ENCODE data around the gene DOCK10.

DOCK10 gene

GRCh38 chr2:224729435-224729834, 312.8 kb downstream of the DOCK10 start:
- TF ChIP-seq, protein P1, sequence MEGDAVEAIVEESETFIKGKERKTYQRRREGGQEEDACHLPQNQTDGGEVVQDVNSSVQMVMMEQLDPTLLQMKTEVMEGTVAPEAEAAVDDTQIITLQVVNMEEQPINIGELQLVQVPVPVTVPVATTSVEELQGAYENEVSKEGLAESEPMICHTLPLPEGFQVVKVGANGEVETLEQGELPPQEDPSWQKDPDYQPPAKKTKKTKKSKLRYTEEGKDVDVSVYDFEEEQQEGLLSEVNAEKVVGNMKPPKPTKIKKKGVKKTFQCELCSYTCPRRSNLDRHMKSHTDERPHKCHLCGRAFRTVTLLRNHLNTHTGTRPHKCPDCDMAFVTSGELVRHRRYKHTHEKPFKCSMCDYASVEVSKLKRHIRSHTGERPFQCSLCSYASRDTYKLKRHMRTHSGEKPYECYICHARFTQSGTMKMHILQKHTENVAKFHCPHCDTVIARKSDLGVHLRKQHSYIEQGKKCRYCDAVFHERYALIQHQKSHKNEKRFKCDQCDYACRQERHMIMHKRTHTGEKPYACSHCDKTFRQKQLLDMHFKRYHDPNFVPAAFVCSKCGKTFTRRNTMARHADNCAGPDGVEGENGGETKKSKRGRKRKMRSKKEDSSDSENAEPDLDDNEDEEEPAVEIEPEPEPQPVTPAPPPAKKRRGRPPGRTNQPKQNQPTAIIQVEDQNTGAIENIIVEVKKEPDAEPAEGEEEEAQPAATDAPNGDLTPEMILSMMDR (IDR thresholded peaks at IDR 0.05), result no peak
- Histone ChIP-seq H3K27me3 (no peaks in the 10 kb centered on the region), H3K27ac (no peak overlapping the region), H3K36me3 (no peaks in the 10 kb centered on the region), H3K4me3 (ENCODE audit: low read depth in 1 of 2, low read length in 1 of 2) (no peak overlapping the region), H3K4me1 (ENCODE audit: control insufficient read depth in 1 of 2, insufficient read depth in 1 of 2, low read depth in 1 of 2, low read length in 1 of 2) (no peaks in the 10 kb centered on the region), H3K9me3 (no peaks in the 10 kb centered on the region)

DNA sequence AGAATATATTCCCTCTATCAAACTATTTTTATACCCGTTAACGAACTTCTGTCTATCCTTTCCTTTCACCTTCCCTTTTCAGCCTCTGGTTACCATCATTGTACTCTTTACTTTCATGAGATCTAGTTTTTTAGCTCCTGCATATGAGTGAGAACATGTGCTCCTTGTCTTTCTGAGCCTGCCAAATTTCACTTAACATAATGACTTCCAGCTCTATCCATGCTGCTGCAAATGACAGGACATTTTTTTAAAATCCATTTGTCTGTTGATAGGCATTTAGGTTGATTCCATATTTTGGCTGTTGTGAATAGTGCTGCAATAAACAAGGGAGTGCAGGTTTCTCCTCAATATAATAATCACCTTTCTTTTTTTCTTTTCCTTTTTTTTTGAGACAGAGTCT, 317.9 kb downstream of the DOCK10 start:
- Histone ChIP-seq H3K4me1 (ENCODE audit: control insufficient read depth in 1 of 2, insufficient read depth in 1 of 2, low read depth in 1 of 2, low read length in 1 of 2) (no peaks in the 10 kb centered on the region), H3K27ac (no peak overlapping the region), H3K4me3 (ENCODE audit: low read depth in 1 of 2, low read length in 1 of 2) (no peak overlapping the region), H3K27me3 (no peaks in the 10 kb centered on the region), H3K9me3 (no peaks in the 10 kb centered on the region), H3K36me3 (no peaks in the 10 kb centered on the region)
- TF ChIP-seq, protein P1 (IDR thresholded peaks at IDR 0.05), result no peak

DNA sequence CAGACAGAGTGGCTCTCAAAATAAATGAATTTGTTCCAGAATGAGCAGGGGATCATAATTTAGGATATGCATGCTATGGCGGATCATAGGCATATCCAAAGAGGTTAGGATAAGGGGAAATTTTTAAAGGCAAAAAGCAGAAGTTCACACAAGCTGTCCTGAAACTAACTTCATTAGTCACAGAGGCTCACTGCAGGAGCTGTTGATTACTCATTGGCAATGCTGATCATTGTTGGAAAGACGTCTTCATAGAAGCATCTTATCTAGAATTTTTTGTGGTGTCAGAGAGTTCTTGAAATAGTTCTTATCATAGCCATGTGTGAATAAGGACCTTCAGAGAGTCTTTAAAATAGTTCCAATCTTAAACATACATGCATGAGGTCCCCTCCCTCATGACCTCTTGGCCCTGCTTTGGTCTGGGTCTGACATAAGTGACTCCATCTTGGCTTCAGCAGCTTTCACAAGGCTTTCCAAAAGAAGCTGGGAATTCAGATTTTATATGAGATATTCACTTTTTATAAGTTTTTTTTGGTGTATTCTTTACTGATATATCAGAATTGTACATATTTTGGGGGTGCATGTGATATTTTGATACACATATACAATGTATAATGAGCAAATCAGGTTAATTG, 318.6 kb downstream of the DOCK10 start:
- H3K4me3 ChIP-seq (ENCODE audit: low read depth in 1 of 2, low read length in 1 of 2), result no peak overlapping the region
- TF ChIP-seq, protein P1 (IDR thresholded peaks at IDR 0.05), result no peak
- H3K27ac ChIP-seq, result no peak overlapping the region
- H3K36me3 ChIP-seq, result no peaks in the 10 kb centered on the region
- H3K4me1 ChIP-seq (ENCODE audit: control insufficient read depth in 1 of 2, insufficient read depth in 1 of 2, low read depth in 1 of 2, low read length in 1 of 2), result no peaks in the 10 kb centered on the region
- H3K27me3 ChIP-seq, result no peaks in the 10 kb centered on the region
- H3K9me3 ChIP-seq, result no peaks in the 10 kb centered on the region

DNA sequence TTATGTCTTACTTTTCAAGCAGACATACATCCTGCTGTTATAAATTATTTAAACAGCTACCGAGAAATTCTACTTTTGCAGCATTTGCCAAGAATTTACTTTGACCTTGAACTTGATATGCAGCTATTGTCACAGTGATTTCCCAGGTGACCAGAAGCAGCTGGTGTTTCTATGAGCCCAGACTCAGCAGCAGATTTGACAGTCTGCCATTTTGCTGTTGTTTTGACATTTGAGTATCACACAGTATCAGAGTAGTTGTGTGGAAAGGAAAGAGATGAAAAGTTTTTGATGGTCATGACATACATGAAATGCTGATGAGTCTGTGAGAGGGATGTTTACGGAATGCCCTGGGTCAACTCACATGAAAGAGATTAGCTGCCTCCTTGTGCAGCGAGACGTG, 319.5 kb downstream of the DOCK10 start:
- H3K4me1 ChIP-seq (ENCODE audit: control insufficient read depth in 1 of 2, insufficient read depth in 1 of 2, low read depth in 1 of 2, low read length in 1 of 2), result no peaks in the 10 kb centered on the region
- no peak overlapping the region for H3K27ac ChIP-seq
- H3K36me3 ChIP-seq, result no peaks in the 10 kb centered on the region
- no peak overlapping the region for H3K4me3 ChIP-seq (ENCODE audit: low read depth in 1 of 2, low read length in 1 of 2)
- no peaks in the 10 kb centered on the region for H3K27me3 ChIP-seq
- TF ChIP-seq, protein P1 (IDR thresholded peaks at IDR 0.05), result no peak
- no peaks in the 10 kb centered on the region for H3K9me3 ChIP-seq

GRCh38 chr2:224722250-224722649, 320.0 kb downstream of the DOCK10 start:
- H3K27ac ChIP-seq, result no peak overlapping the region
- H3K9me3 ChIP-seq, result no peaks in the 10 kb centered on the region
- TF ChIP-seq, protein P1 (IDR thresholded peaks at IDR 0.05), result no peak
- H3K27me3 ChIP-seq, result no peaks in the 10 kb centered on the region
- H3K4me1 ChIP-seq (ENCODE audit: control insufficient read depth in 1 of 2, insufficient read depth in 1 of 2, low read depth in 1 of 2, low read length in 1 of 2), result no peaks in the 10 kb centered on the region
- no peak overlapping the region for H3K4me3 ChIP-seq (ENCODE audit: low read depth in 1 of 2, low read length in 1 of 2)
- no peaks in the 10 kb centered on the region for H3K36me3 ChIP-seq

Measured in neutrophil (primary cell).